GM21423 (cell line): ENCODE results near the gene ZNF232.
"Not testable (repeated sequence)": the region's sequence is repeated elsewhere in the genome, so short reads cannot be mapped to it uniquely, and the experiment has no call there.

Experiments
- ATAC-seq: cut with Tn5 transposase; IDR thresholded peaks from one replicate; pipeline ENCODE4 v1.9.1; 2021; ENCODE audit warnings: mild to moderate bottlenecking, moderate library complexity; ENCODE audit not compliant: unreplicated experiment

Gene ZNF232

DNA sequence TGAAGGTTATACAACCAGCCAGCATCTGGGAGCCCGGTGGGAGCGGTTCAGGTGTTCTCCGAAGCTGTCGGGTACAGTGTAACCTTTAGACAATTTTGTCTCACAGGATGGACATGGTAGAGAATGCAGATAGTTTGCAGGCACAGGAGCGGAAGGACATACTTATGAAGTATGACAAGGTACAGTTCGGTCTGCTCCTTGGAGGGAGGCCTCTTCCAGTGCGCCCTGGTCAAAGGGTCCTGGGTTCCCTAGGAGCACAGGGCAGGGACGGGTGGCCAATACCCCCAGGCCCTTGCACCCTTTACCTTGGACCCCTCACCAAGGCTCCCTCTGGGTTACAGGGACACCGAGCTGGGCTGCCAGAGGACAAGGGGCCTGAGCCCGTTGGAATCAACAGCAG is 18.6 kb upstream of the ZNF232 start:
- ATAC-seq = not testable (repeated sequence)

DNA sequence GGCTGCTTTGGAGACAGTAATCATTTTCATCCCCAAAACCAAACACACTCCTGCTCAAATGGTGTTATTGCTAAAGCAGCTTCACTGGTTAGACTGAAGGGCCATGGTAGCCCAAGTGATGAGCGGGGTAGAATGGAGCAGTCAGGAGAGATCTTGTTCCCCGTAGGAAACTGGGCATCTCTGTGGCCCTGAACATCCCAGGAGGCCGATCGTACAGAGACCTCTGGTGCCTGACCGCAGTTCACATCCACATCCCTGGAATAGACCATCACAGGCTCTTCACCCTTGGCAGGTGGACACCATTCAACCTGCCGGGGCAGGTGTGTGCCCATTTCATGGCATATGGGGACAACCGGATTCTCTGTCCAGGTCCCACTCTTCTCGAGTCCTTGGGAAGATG is 18.1 kb upstream of the ZNF232 start:
- ATAC-seq = not testable (repeated sequence)

DNA sequence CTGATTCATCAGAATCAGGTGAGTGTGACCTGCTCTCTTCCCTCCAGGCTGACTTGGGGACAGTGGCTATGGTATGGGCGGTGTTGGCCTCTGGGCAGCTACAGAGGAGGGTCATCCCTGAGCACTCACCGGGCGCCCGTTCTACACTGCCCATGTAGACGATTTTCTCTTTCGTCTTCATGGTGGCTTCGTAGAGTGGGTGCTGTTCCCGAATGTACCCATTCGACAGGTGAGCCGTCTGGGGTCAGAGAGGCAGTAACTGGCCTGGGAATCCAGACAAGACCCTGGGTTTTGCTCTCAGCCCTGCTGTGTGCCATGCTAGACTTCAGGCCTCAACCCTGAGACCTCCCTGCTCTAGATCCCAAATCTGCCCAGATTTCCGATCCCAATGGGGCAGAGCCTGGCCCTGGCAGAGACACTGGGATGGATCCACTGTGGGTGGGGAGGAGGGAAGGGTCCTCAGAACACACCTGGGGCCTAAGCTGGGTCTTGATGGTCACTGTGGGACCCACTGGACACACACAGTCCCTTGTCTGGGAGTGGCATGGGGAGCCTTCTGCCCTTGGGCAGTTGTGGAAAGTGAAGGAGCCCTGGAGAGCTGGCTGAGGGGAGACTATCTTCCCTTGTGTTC is 17.3 kb upstream of the ZNF232 start:
- ATAC-seq = no peak

DNA sequence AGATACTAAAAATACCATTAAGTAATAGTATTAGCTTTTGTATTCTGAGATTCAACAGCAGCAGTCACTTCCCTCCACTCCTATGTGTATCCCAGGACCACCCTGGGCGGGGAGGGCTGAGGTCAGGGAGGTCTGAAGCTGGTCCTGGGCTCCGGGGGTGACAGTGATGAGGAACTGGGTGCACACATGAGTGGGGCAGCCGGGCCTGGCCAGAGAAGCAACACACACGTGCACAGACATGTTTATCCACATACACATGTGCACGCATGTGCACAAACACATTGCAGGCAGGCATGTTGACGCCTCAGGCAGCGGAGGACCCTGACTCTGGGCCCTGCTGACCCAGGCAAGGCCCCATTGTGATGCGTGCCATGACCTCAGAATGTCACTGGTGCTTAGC is 16.7 kb upstream of the ZNF232 start:
- ATAC-seq = not testable (repeated sequence)

DNA sequence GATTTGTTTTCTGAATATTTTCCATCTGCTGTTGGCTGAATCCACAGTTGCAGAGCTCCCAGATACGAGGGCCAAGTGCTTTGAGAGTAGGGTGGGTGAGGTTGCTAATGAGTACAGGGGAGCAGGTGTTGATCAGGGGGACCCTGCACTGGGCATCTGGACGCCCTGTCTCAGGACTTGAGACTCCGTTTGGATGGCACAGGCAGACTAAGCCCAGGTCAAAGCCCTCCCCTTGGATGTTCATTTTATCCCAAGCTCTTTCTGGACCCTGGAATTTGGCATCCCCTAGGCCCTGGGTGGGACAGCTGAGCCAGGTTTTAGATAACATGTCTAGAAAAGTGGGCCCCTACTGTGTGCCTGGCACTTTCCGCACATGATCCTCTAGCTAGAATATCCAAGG is 16.2 kb upstream of the ZNF232 start:
- ATAC-seq = no peak

DNA sequence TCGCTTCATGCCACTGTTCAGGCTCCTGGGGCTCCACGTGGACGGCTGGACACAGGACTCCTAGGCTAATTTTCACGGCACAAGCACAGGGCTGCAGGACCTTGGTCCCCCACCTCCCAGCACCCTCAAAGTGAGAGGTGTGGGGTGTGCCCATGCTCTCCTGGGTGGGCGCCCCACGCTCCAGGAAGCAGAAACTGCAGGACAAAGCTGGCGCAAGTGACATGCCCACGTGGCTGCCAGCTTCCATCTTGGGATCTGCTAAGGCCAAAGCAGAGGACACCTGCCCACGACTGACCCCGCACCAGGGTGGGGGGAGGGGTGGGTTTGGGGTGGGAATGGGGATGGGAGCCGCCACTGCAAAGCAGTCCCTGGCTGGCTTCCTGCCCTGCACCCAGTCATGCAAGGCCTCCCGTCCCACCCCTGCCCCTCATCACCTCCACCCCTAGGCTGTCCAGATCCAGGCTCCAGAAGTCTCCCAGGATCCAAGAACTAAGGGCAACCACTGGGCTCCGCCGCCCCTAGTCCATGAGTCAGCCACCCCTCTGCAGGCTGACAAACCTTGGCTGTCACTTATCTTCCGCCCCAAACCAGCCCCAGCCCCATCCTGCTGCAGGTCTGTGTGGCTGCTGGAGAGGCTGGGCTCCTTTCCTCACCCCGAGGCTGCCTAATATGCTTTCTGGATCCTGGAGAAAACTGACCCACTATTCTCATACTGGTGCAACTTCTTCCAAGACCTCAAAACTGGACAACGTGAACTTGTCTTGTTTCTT is 15.2 kb upstream of the ZNF232 start:
- ATAC-seq = no peak

DNA sequence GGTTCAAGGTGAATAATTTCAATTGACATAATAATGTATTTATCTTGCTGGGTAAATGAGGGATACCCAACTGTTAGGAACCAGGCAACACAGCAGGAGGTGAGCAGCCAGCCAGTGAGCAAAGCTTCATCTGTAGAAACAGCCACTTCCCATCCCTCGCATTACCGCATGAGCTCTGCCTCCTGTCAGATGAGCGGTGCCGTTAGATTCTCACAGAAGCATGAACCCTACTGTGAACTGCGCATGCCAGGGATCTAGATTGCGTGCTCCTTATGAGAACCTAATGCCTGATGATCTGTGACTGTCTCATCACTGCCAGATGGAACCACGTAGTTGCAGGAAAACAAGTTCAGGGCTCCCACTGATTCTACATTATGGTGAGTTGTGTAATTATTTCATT is 13.2 kb upstream of the ZNF232 start:
- ATAC-seq = not testable (repeated sequence)

DNA sequence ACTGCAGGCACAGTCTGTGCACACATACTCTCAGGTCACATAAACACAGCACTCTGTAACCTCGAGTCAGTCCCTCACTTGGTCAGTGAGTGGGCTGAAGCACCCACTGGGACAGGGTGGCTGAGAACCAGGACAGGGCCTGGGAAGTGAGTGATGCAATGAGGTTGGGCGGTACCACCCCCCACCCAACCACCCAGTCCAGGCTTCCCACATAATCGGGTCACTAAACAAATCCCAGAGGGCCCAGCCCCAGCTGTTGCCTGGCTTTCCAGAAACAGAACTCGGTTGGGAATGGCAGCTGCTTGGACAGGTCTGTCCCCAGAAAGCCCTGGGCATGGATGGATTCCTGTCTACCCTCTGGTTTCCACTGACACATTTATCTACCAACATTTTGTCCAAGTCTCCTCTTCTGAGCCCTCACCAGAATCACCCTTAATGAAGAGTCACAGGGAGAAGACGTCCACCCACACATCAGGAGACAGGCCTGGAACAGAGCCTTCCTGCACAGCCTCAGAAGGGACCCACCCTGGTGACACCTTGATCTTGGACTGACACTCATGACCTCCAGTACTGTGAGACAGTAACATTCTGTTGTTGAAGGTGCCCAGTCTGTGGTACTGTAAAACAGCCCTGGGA is 12.6 kb upstream of the ZNF232 start:
- ATAC-seq = not testable (repeated sequence)

DNA sequence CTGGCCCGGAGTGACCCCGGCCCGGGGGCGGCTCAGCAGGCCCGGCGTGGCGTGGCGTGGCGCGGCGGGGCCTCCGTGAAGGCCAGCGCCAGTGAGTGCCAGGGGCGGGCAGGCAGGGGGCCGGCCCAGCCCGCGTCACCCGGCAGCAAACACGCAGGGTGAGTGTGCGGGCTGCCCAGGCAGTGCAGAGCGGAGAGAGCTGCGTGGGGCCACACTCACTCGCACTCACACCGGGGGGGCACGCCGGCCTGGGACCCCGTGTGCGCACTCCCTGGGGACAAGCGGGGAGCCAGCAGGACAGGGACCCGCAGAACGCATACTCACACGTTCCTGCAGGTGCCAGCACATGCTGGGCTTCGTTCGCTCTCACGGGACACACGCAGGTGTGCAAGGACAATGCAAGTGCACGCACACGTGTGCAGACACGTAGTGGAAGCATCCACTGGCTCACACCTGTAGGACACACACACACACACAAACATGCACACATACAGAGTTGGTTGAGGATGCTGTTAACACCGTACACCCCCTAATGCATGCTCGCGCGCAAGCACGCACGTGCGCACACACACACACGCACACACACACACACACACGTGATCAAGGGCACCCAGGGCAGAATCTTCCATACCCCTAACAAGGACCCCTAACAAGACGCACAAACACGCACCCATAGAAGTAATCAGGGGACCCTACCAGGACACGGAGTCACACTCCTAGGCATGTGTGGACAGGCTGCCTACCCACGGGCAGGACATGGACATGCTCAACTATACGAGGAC is 11.9 kb upstream of the ZNF232 start:
- no peak for ATAC-seq

DNA sequence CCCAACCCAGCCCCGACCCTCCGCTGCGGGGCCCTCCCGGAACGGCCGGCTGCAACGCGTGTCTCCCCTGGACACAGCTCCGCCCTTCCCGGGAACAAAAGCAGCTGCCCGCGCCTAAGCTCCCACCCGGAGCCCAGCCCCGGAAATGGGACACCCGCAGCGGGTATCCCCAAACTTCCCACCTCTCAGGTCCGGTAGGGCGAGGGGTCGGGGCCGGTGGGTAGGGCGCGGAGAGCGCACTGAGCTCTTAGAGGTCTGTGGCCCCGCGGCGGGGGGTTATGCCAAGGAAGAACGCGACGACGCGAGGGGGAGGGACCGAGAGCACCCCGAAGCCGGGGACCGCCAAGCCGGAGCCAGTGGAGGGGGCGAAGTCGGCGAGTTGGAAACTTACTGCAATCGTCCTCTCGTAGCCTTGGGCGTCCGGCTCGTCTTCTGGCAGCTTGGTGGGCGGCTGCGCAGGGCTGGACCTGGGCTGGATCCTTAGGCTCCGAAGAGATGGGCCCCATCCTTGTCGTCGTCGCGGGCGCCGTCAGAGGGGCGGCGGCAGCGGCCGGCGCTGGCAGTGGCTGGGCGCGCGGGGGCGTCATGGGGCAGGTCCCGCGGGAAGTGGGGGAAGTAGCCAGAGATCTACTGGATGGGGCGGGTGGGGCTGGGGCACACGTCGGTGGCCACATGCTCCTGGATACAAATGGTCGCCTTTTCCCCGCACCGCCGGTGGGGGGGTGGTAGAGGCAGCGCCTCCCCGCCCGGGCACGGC is 11.1 kb upstream of the ZNF232 start:
- no peak for ATAC-seq

DNA sequence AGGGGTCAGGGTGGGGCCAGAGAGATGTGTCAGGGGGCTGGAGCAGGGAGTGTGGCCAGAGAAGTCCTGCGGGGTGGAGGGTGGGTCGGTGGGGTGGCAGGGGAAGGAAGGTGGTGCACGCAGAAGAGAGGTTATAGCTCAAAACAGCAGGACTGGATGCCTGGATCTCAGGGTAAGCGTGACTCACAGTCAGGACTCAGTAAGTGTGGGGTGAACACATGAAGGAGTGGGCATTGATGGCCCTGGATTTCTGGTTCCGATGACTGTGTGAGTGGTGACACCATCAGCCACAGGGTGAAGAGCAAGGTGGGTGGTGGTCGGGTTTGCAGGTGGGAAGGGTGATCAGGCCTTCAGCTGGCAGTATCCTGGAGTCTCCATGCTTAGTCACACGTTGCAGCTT is 10.4 kb upstream of the ZNF232 start:
- ATAC-seq = not testable (repeated sequence)

DNA sequence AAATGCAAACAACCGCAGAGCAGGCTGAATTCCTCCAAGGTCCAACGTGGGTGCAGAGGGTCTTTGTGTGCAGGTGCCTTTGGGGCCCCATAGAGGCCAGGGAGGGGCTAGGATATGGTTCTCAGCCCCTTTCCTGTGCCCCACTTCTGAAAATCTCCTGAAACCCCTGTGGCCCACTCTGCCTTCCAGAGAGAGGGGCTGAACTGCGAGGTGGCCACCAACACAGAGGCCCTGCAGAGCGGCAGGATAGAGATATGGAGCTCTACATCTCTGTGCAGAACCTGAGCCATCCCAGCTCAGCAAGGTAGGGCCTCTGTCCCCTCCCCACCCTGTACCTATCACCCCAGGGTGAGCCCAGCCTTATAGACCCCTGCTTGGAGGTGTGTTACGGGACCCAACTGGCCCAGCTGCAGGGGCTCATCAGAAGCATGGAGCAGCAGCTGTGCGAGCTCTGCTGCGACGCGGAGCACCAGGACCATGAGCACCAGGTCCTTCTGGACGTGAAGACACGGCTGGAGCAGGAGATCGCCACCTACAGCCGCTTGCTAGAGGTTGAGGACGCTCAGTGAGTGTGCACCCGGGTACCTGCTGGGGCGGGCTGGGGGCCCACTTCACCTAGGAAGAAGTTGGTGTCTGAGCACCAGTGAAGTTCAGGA is 9.6 kb upstream of the ZNF232 start:
- ATAC-seq = no peak

DNA sequence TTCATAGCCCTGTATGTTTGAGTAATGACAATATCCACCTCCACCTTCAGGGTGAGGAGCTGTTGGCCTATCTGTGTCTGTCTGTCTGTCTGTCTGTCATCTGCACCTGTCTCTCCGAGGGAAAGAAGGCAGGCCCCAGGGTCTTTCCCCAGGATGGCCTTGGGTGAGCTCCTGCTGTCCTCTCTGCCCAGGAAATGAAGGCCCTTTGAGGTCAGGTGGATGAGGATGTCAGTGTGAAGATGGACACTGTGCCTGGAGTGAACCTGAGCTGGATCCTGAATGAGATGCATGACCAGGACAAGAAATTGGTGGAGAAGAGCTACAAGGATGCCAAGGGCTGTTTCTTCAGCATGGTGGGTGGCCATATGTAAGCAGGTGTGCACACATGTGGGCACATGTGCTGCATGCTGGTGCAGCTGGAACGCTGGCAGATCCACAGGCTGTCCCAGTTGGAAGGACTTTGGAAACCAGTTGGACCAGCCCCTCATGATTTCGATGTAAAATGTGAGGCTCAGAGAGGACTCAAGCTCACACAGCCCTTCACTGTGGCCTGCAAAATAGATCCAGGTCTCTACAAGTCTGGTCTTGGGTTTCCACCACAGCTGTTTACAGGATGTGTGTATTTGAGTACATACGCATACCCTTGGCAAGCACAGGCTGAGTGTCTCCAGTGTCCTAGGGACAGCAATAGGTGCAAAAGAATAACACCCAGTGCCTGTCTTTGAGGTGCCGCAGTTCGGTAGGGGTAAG is 8.9 kb upstream of the ZNF232 start:
- ATAC-seq = not testable (repeated sequence)

DNA sequence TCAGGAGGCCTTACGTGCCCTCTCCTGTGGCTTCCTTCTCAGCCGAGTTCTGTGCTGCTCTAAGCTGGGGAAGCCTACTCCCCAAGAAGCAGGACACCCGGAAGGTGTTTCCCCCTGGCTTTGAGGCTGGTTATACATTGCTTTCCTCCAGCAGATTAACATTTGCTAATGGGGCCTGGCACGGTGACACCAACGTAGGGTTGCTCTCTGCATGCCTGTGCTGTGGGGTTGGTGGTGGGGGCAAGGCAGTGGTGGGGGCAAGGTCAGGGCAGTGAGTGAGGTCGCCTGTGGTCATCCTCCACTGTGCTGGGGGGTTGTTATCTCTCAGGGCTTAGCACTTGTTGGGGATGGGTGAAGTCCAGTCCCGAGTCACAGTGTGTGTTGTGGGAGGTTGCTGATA is 8.4 kb upstream of the ZNF232 start:
- ATAC-seq = no peak

DNA sequence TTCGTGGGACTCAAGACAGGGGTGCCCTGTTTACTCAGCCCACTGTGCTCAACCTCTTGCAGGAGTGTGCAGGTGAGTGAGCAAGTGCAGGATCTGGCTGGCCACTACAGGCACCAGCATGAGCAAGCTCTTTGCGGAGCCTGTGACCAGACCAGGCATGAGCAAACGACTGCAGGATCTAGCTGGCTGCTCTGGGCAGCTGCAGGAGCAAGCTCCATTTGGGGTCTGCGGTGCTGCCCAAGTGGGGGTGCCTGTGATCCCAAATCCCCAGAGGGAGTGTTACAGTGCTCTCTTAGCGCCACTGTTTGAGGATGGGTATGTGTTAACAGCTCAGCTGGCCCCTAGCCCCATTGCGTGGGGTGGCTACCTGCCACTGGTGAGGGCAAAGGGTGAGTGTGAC is 6.5 kb upstream of the ZNF232 start:
- ATAC-seq = no peak

DNA sequence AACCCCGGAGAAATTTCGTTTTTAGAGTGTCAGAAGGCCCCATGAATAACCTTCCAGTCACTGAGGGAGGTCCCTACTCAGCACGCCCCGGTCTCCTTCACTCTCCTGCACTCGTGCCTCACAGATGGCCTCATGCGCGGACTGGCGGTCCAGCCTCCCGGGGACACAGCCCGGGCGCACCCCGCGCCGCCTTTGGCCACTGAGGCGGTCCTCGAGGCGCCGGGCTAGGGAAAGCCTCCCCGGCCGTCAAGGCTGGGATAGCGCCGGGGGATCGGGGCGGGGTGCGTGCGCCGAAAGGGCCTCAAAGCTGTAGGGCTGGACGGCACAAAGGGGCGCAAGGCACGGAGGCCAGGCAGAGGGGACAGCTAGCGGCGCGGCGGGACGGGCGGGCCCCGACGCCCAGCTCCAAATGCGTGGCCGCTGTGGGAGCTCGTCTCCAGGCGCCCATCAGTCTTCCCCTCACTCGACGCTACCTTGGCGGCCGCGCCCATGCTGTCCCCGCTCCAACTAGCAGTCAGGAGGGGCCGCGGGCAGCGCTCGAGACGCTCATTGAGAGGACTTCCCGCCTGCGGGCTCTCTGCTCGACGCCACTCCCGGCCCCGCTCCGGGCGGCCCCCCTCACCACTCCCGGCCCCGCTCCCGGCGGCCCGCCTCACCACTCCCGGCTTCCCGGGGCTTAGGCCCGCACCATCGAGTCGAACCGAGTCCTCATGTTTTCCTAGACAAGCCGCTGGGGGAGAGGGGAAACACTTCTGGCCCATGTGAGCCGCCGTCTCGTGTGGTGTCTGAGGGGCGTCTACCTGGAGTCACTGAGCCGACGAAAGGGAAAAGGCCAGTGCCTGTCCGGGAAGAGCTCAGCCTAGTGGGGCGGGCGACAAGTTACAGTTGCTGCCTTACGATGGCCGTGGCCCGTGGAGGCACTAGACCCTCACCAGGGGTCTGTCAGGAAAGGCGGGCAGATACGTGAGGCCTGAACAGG is 4.3 kb upstream of the ZNF232 start, which contains the start of gene USP6:
TSS of gene USP6 (plus strand) at position 360 of the 979 bp plus-strand sequence. CDS start 14,336 bp downstream, outside the sequence.
- no peak for ATAC-seq

DNA sequence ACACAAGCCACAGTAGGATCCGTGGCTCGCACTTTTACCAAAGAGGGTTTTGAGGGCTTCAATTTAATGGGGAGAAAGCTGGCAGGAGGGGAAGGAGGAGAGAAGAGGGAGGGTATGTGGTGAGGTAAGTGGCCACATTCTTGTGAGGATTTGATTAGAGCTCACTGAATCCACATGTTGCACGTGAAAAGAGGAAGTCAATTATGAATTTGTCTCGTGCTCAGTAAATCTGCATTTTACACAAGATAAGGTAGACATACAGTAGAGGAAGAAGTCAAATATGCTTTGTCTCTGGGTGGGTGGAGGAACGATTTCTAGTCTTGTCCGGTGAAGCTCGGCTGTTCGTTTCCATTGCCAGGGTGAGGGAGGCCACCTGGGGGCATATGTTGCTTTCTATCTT is 862 bp downstream of the ZNF232 start:
- no peak for ATAC-seq

DNA sequence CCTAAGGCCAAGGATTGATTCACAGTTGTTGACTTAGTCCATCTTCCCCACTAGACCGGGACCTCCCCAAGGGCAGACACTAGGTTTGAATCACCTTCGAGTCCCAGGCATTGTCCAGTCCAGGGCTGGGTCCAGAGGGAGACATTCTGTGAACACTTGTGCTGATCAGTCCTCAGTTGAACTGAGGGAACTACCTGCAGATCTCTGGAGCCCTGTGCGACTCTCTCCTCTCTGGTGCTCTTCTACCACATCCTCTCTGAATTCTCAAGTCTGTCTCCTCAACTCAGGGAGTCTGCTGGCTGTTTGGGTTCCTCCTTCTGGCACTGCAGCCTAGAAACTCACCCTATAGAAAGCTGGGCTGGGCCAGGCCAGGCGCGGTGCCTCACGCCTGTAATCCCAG is 10.8 kb downstream of the ZNF232 start:
- ATAC-seq = no peak
